Small intestine (tissue), 7 donors: Measurements from ENCODE around the gene SERAC1. TPM values are rescaled to one million over a fixed set of nuclear protein-coding genes. Genes with fewer than 3 reads are reported as not detected.
"Not testable (repeated sequence)": the region's sequence is repeated elsewhere in the genome, so short reads cannot be mapped to it uniquely, and the experiment has no call there.

Experiments
- DNase-seq, 2 donors: peaks; one replicate each; pipeline versions ENCODE4 v3.0.0 to v3.0.0-alpha.2; 2013
- FAIRE-seq: peaks from 2 replicates; lab custom pipeline; 2012; peaks lifted over from hg19 to GRCh38; lab: Jason Lieb, UNC
- H3K27ac ChIP-seq, 3 donors: one replicate each; pipeline ENCODE4 v1.5.1; 2013; ENCODE audit warnings: low read length in 2 of 3, mild to moderate bottlenecking in 2 of 3, control low read depth in 1 of 3, inconsistent platforms in 1 of 3, low read depth in 1 of 3, moderate library complexity in 1 of 3
- H3K27me3 ChIP-seq, 3 donors: one replicate each; pipeline ENCODE4 v1.6.1; 2013; ENCODE audit warnings: low read length in 3 of 3, inconsistent platforms in 1 of 3; ENCODE audit not compliant: control insufficient read depth in 3 of 3, insufficient read depth in 3 of 3
- H3K36me3 ChIP-seq, 3 donors: one replicate each; pipeline ENCODE4 v1.6.1; 2013; ENCODE audit warnings: low read length in 3 of 3, inconsistent platforms in 1 of 3, low read depth in 1 of 3, mild to moderate bottlenecking in 1 of 3, moderate library complexity in 1 of 3; ENCODE audit not compliant: control insufficient read depth in 3 of 3, insufficient read depth in 2 of 3
- H3K4me1 ChIP-seq, 3 donors: one replicate each; pipeline ENCODE4 v1.6.1; 2013; ENCODE audit warnings: low read length in 2 of 3, inconsistent platforms in 1 of 3, low read depth in 1 of 3, mild to moderate bottlenecking in 1 of 3, moderate library complexity in 1 of 3; ENCODE audit not compliant: control insufficient read depth in 3 of 3, insufficient read depth in 2 of 3
- H3K4me3 ChIP-seq, 3 donors: one replicate each; pipeline ENCODE4 v1.5.1; 2013; ENCODE audit warnings: low read length in 3 of 3, control low read depth in 1 of 3, inconsistent platforms in 1 of 3, low read depth in 1 of 3, mild to moderate bottlenecking in 1 of 3, moderate library complexity in 1 of 3
- H3K9me3 ChIP-seq, 2 donors: one replicate each; pipeline ENCODE4 v1.6.1; 2013; ENCODE audit warnings: low read depth in 1 of 2, low read length in 1 of 2; ENCODE audit not compliant: control insufficient read depth in 2 of 2, insufficient read depth in 1 of 2
- WGBS, 3 donors: extraction: QIAGEN DNeasy Blood & Tissue Kit; methylation state at CpG; one replicate each; pipeline ENCODE4 v1.1.7; 2013; 5-methylcytosine and 5-hydroxymethylcytosine counted together
- polyA plus RNA-seq, 4 donors: library from polyadenylated mRNA; stranded (reverse) in 3 of 4; unstranded in 1 of 4; fragments of 200-250 nt in 3 of 4; fragments of 120-200 nt in 1 of 4; gene quantifications; one replicate each; pipeline versions ENCODE4 v1.2.1 to v1.2.3, GENCODE V29; 2013
- donor health status: healthy with polysubstance abuse.
- donor health status: control.
- donor health status: control.
- donor health status: Bipolar disorder and iron deficiency.
- donor health status: healthy.

SERAC1 gene
- polyA plus RNA-seq, 4 donors = 3.7 to 6.5 (median 4.9) TPM

- not testable (repeated sequence) for H3K27me3 ChIP-seq, H3K4me1 ChIP-seq, H3K9me3 ChIP-seq, H3K4me3 ChIP-seq, FAIRE-seq, DNase-seq, H3K27ac ChIP-seq
- peaks cover 0 to 16% (median 0%) of the 10 kb centered on the region in 3 donors for H3K36me3 ChIP-seq
- 80 to 89% (median 86%) methylated on average over 16 of the region's 16 CpGs for WGBS, 3 donors
These were observed 15.3 kb upstream of the SERAC1 start for GRCh38 chr6:158183174-158183972.

- H3K36me3 ChIP-seq, H3K27ac ChIP-seq, H3K4me3 ChIP-seq, H3K9me3 ChIP-seq, H3K4me1 ChIP-seq, H3K27me3 ChIP-seq, DNase-seq, FAIRE-seq: not testable (repeated sequence)
- WGBS, 3 donors = 97 to 100% (median 98%) methylated on average over 3 of the region's 3 CpGs
These were observed 9.7 kb upstream of the SERAC1 start for GRCh38 chr6:158177712-158178111.

GRCh38 chr6:158175111-158175510 is 7.0 kb upstream of the SERAC1 start:
- Histone ChIP-seq H3K9me3 (no peaks in the 10 kb centered on the region), H3K36me3 (peaks cover 0 to 10% (median 0%) of the 10 kb centered on the region in 3 donors), H3K4me1 (no peaks in the 10 kb centered on the region), H3K27me3 (no peaks in the 10 kb centered on the region), H3K27ac (no peak overlapping the region), H3K4me3 (no peak overlapping the region)
- no peak for DNase-seq
- WGBS, 3 donors = 93 to 94% (median 94%) methylated on average over 3 of the region's 3 CpGs
- FAIRE-seq = no peak

GRCh38 chr6:158174514-158174913 is 6.5 kb upstream of the SERAC1 start:
- Histone ChIP-seq H3K9me3 (no peaks in the 10 kb centered on the region), H3K4me3 (no peak overlapping the region), H3K27ac (no peak overlapping the region), H3K36me3 (peaks cover 0 to 10% (median 0%) of the 10 kb centered on the region in 3 donors), H3K4me1 (no peaks in the 10 kb centered on the region), H3K27me3 (no peaks in the 10 kb centered on the region)
- no peak for FAIRE-seq
- DNase-seq = no peak
- 77 to 87% (median 82%) methylated on average over 2 of the region's 2 CpGs for WGBS, 3 donors

- H3K27ac ChIP-seq = no peak overlapping the region
- WGBS, 3 donors = 79 to 94% (median 83%) methylated on average over 2 of the region's 2 CpGs
- no peak for FAIRE-seq
These were observed 6.0 kb upstream of the SERAC1 start for GRCh38 chr6:158174024-158174423.

GRCh38 chr6:158172001-158172400 is 3.9 kb upstream of the SERAC1 start:
- Histone ChIP-seq H3K4me3 (no peak overlapping the region), H3K9me3 (no peaks in the 10 kb centered on the region), H3K27me3 (no peaks in the 10 kb centered on the region), H3K4me1 (no peaks in the 10 kb centered on the region), H3K36me3 (peaks cover 0 to 10% (median 0%) of the 10 kb centered on the region in 3 donors), H3K27ac (no peak overlapping the region)
- 81 to 89% (median 85%) methylated on average over 5 of the region's 5 CpGs for WGBS, 3 donors
- no peak for FAIRE-seq
- DNase-seq = no peak

More at GRCh38 chr6:158174024-158174423, 6.0 kb upstream of the SERAC1 start:
- H3K9me3 ChIP-seq = no peaks in the 10 kb centered on the region
- no peaks in the 10 kb centered on the region for H3K27me3 ChIP-seq
- DNase-seq = no peak
- no peaks in the 10 kb centered on the region for H3K4me1 ChIP-seq
- no peak overlapping the region for H3K4me3 ChIP-seq
- peaks cover 0 to 10% (median 0%) of the 10 kb centered on the region in 3 donors for H3K36me3 ChIP-seq

- WGBS, 3 donors = 70 to 85% (median 82%) methylated on average over 3 of the region's 3 CpGs
- Histone ChIP-seq H3K27me3 (no peaks in the 10 kb centered on the region), H3K27ac (no peak overlapping the region), H3K4me1 (no peaks in the 10 kb centered on the region), H3K36me3 (peaks cover 0 to 5% (median 0%) of the 10 kb centered on the region in 3 donors), H3K4me3 (no peak overlapping the region), H3K9me3 (no peaks in the 10 kb centered on the region)
- DNase-seq = no peak
- FAIRE-seq = no peak
These were observed 2.6 kb upstream of the SERAC1 start for GRCh38 chr6:158170656-158171081.

GRCh38 chr6:158169634-158170033 is 1.6 kb upstream of the SERAC1 start:
- H3K27me3 ChIP-seq, H3K4me1 ChIP-seq, H3K4me3 ChIP-seq, H3K27ac ChIP-seq, H3K9me3 ChIP-seq, H3K36me3 ChIP-seq, FAIRE-seq, DNase-seq: not testable (repeated sequence)
- WGBS, 3 donors = 96 to 98% (median 96%) methylated on average over 6 of the region's 6 CpGs
